Liver (tissue), 3 donors: ENCODE measurements around the gene PTPRN.

Experiments
- CTCF ChIP-seq: fragments of 150-350 bp; IDR thresholded peaks from 2 replicates; pipeline ENCODE4 v1.5.1; 2017; ENCODE audit warnings: improper control_type of control experiment, low read depth, low read length; ENCODE audit not compliant: missing input control
- EGR1 ChIP-seq, 2 donors: IDR thresholded peaks; 2 replicates each; pipeline ENCODE4 v1.6.1; 2016 to 2018; ENCODE audit warnings: antibody characterized with exemption in 2 of 2, low read depth in 2 of 2
- HNF4G ChIP-seq: IDR thresholded peaks from 2 replicates; pipeline ENCODE4 v1.6.1; 2016; ENCODE audit warnings: antibody characterized with exemption
- MAX ChIP-seq: IDR thresholded peaks from 2 replicates; pipeline ENCODE4 v1.6.1; 2016; ENCODE audit warnings: antibody characterized with exemption
- NR2F2 ChIP-seq: IDR thresholded peaks from 2 replicates; pipeline ENCODE4 v1.6.1; 2016; ENCODE audit warnings: antibody characterized with exemption
- RAD21 ChIP-seq, 2 donors: IDR thresholded peaks; 2 replicates each; pipeline ENCODE4 v1.6.1; 2016; ENCODE audit warnings: antibody characterized with exemption in 2 of 2, mild to moderate bottlenecking in 2 of 2
- REST ChIP-seq: IDR thresholded peaks from 2 replicates; pipeline ENCODE4 v1.6.1; 2016; ENCODE audit warnings: antibody characterized with exemption, mild to moderate bottlenecking
- TAF1 ChIP-seq: conservative IDR thresholded peaks from 2 replicates; pipeline ENCODE4 v1.6.1; 2016; ENCODE audit warnings: antibody characterized with exemption, mild to moderate bottlenecking
- YY1 ChIP-seq: IDR thresholded peaks from 2 replicates; pipeline ENCODE4 v1.6.1; 2016; ENCODE audit warnings: antibody characterized with exemption, mild to moderate bottlenecking
- ZBTB33 ChIP-seq: IDR thresholded peaks from 2 replicates; pipeline ENCODE4 v1.6.1; 2016; ENCODE audit warnings: antibody characterized with exemption
- donor health status: healthy.
- donor health status: healthy.

- TF ChIP-seq CTCF (peak; percentile 98), HNF4G (no peak), MAX (no peak), NR2F2 (no peak), TAF1 (no peak), REST (peak; percentile 41), ZBTB33 (no peak), EGR1 (IDR thresholded peaks at IDR 0.05; ENCODE audit: low read depth in 2 of 2) (peak; percentile 46 to 54), RAD21 (IDR thresholded peaks at IDR 0.05) (peak; percentile 72 to 82), YY1 (no peak)
These were observed 14.5 kb downstream of the PTPRN start for GRCh38 chr2:219294356-219295351.
